Measurements from ENCODE around the gene PHF13. TPM values are rescaled to one million over a fixed set of nuclear protein-coding genes. Genes with fewer than 3 reads are reported as not detected.

The PHF13 gene
- polyA plus RNA-seq, 1 donor from 2014 or later = 11.0 TPM

GRCh38 chr1:6592441-6592840, 21.1 kb upstream of the PHF13 start:
- Histone ChIP-seq H3K9me3 (ENCODE audit: low read length) (no peaks in the 10 kb centered on the region), H3K27me3 (ENCODE audit: insufficient read depth, low read depth, low read length) (no peaks in the 10 kb centered on the region), H3K9me2 (ENCODE audit: insufficient read depth, low read length) (no peaks in the 10 kb centered on the region), H3K4me3 (ENCODE audit: low read length) (no peak overlapping the region), H3K36me3 (ENCODE audit: insufficient read depth, low read length) (no peaks in the 10 kb centered on the region), H3F3A (ENCODE audit: insufficient read depth, low read length, poor library complexity, severe bottlenecking) (no peaks in the 10 kb centered on the region), H4K20me1 (ENCODE audit: insufficient read depth) (no peaks in the 10 kb centered on the region), H3K9ac (ENCODE audit: low read length) (no peak overlapping the region), H3K4me2 (ENCODE audit: low read length) (no peak overlapping the region), H2AFZ (ENCODE audit: low read depth, low read length) (no peak overlapping the region), H3K79me2 (replicated peaks; ENCODE audit: insufficient read depth, low read length) (no peaks in the 10 kb centered on the region), H3K27ac (ENCODE audit: low read length) (no peak overlapping the region)
- TF ChIP-seq POLR2AphosphoS5 (IDR thresholded peaks at IDR 0.05) = no peak

DNA sequence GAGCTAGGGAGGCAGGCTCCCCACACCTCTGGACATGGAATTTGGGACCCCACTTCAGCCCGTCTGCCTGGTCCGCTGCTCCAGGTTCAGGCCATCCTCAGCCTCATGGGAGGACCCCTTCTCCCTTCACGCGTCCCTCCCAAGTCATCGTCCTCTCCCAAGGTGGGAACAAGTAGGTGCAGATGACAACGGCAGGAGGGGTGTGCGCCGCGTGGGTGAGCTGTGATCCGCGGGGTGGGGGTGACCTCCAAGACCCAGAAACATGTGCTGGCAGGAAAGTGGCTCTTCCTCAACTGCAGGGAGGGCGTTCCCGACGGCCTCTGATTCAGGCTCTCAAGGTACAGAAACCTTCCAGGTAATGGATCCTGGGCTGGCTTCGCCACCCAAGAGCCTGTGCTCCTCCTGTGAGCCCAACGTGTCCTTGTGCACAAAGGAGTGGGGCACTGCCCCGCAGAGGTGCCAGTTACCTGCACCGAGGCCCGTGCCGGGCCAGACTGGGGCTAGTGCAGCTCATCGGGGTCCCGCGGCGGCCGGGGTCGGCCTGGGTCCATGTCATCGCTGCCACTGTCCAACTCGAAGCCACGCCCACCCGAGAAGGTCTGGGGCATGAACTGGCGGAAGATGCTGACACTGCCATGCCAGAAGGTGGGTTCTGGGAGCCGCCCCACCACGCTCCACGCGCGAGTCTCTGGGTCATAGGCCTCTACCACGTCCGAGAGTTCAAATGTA, 20.5 kb upstream of the PHF13 start:
- Histone ChIP-seq H3K27me3 (ENCODE audit: insufficient read depth, low read depth, low read length) (no peaks in the 10 kb centered on the region), H3F3A (ENCODE audit: insufficient read depth, low read length, poor library complexity, severe bottlenecking) (no peaks in the 10 kb centered on the region), H3K27ac (ENCODE audit: low read length) (no peak overlapping the region), H3K79me2 (replicated peaks; ENCODE audit: insufficient read depth, low read length) (no peaks in the 10 kb centered on the region), H4K20me1 (ENCODE audit: insufficient read depth) (no peaks in the 10 kb centered on the region), H3K36me3 (ENCODE audit: insufficient read depth, low read length) (no peaks in the 10 kb centered on the region), H3K9me3 (ENCODE audit: low read length) (no peaks in the 10 kb centered on the region), H3K9me2 (ENCODE audit: insufficient read depth, low read length) (no peaks in the 10 kb centered on the region), H3K4me2 (ENCODE audit: low read length) (no peak overlapping the region), H3K9ac (ENCODE audit: low read length) (no peak overlapping the region), H3K4me3 (ENCODE audit: low read length) (no peak overlapping the region), H2AFZ (ENCODE audit: low read depth, low read length) (no peak overlapping the region)
- TF ChIP-seq REST (IDR thresholded peaks at IDR 0.05; ENCODE audit: borderline replicate concordance) = no peak
- TF ChIP-seq RAD21 (conservative IDR thresholded peaks at IDR 0.05) = no peak
- TF ChIP-seq TAF1 (IDR thresholded peaks at IDR 0.05; ENCODE audit: low read depth) = no peak
- TF ChIP-seq SMC3 (conservative IDR thresholded peaks at IDR 0.05; ENCODE audit: poor library complexity) = no peak
- no peak for TF ChIP-seq EZH2 (IDR thresholded peaks at IDR 0.05; ENCODE audit: borderline replicate concordance, insufficient read depth, low read length, poor library complexity, severe bottlenecking)
- TF ChIP-seq POLR2AphosphoS5 (IDR thresholded peaks at IDR 0.05) = no peak
- no peak for TF ChIP-seq CTCF (IDR thresholded peaks at IDR 0.05; ENCODE audit: poor library complexity, severe bottlenecking)
- TF ChIP-seq MXI1 (conservative IDR thresholded peaks at IDR 0.05; ENCODE audit: poor library complexity, severe bottlenecking) = no peak
- TF ChIP-seq EP300 (conservative IDR thresholded peaks at IDR 0.05; ENCODE audit: poor library complexity, severe bottlenecking) = no peak
